Measurements from ENCODE around the gene CDH4.

- TF ChIP-seq CTCF (conservative IDR thresholded peaks at IDR 0.05) (no peak), ZFX (IDR thresholded peaks at IDR 0.05) (no peak)
Observed at GRCh38 chr20:61508301-61509096, 256.4 kb downstream of the CDH4 start.

Data from C4-2B (cell line).